HG03460 (cell line): ENCODE results near the gene PRMT2.

Experiments
- ATAC-seq: cut with Tn5 transposase; IDR thresholded peaks from one replicate; pipeline ENCODE4 v1.9.1; 2021; ENCODE audit not compliant: unreplicated experiment

Gene PRMT2

DNA sequence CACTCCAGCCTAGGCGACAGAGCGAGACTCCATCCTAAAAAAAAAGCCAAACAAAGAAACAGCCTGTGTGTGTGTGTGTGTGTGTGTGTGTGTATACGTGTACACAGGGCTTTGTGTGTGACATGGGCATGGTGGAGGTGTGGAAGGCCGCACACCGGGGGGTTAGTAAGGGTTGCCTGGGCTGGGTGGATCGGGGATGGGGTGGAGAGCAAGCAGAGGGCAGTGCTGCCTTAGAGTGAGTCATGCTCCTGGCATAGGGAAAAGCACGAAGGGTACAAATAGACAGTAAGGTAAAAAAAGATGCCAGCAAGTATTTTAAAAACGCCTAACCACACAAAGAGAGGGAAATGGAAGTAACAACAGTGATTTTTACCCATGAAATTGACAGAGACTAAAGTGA lies 6.2 kb downstream of the PRMT2 start:
- no peak for ATAC-seq

DNA sequence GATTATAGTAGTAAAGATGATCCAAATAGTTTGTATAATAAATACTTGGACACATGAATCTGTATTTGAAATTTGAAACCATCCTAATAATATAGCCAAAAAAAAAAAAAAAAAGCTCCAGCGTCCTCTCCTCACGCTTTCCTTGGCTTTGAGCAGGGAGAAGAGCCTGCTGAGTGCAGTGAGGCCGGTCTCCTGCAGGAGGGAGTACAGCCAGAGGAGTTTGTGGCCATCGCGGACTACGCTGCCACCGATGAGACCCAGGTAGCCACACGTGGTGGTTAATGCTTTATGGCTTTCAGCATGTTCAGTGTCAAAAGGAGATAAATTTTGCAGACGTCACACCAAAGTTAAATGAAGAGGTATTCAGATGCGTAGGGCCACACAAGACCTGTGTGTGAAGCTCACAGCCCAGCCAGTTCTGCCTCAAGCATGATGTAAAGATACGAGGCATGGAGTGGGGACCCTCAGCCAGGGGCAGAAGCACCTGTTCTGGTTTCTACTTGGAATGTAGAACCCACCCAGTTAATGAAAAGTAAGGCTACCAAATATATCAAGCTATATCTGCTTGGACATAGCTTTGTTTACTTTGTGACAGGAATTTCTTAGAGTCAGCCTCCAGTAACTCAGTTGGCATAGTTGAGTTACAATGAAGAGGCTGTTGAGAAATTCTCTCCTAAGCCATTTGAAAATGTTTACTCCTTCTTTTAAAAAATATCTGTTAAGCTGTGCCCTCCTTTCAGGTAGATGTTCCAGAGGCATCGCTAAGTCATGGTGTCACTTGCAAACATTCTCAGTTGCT lies 8.1 kb downstream of the PRMT2 start:
- no peak for ATAC-seq

DNA sequence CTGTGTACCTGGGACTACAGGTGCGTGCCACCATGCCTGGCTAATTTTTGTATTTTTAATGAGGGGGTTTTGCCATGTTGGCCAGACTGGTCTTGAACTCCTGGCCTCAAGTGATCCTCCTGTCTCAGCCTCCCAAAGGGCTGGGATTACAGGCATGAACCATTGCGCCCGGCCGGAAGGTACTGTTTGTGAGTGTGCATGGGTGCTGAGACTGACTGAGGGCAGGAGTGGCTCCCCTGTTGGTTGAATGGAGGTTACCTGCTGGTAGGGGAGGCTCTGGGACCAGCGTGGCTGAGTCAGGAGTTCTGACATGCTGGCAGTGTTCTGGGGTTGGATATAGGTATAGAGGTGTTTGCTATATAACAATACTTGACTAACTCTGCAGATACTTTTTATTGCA lies 10.4 kb downstream of the PRMT2 start:
- no peak for ATAC-seq

DNA sequence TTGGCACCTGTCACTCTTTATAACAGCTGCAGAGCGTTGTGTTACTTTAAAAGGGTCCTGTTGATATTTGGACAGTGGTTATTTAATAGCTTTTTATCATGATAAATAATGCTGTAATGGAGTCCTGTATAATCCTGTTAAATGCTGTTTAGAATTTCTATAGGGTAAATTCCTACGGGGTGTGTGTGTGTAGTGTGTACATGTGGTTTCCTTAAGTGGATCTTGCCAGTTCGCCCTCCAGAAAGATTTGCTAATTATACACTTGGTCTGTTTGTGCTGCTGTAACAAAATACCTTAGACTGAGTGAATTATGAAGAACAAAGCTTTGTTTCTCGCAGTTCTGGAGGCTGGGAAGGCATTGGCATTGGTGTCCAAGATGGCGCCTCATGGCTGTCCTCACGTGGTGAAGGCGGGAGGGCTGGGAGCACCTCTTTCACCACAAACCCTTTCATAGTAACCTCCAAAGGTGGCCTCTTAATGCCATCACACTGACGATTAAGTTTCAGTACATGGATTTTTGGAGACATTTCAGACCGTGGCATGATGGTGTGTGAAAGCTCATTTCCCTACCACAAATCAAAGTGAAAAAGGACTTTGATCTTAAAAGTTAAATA lies 11.2 kb downstream of the PRMT2 start:
- no peak for ATAC-seq

DNA sequence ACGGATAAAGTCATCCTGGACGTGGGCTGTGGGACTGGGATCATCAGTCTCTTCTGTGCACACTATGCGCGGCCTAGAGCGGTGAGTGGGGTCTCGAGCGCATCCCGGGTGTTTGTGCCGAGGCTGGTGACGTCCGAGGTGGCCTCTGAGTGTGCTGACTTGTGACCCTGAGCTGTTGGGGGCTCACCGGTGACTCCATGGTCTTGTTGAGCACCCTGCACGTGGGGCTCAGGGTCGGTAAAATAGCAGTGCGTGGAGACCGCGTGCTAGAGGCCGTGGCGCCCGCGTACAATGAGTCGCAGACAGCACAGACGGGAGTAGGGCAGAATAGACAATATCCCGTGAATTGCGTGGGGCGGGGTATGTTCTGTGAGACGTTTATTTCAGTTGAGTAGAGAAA lies 13.1 kb downstream of the PRMT2 start:
- ATAC-seq: no peak

DNA sequence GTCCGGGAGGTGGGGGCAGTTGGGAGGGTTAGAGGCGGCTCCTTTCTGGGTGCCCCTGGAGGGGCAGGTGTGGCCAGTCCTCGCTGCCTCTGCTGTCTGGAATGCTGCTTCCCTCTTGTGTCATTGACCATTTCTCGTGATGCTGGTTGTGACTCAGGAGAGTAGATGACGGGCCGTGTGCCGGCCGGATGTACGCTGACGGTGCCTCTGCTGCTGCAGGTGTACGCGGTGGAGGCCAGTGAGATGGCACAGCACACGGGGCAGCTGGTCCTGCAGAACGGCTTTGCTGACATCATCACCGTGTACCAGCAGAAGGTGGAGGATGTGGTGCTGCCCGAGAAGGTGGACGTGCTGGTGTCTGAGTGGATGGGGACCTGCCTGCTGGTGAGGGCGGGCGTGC lies 13.9 kb downstream of the PRMT2 start:
- ATAC-seq: no peak

DNA sequence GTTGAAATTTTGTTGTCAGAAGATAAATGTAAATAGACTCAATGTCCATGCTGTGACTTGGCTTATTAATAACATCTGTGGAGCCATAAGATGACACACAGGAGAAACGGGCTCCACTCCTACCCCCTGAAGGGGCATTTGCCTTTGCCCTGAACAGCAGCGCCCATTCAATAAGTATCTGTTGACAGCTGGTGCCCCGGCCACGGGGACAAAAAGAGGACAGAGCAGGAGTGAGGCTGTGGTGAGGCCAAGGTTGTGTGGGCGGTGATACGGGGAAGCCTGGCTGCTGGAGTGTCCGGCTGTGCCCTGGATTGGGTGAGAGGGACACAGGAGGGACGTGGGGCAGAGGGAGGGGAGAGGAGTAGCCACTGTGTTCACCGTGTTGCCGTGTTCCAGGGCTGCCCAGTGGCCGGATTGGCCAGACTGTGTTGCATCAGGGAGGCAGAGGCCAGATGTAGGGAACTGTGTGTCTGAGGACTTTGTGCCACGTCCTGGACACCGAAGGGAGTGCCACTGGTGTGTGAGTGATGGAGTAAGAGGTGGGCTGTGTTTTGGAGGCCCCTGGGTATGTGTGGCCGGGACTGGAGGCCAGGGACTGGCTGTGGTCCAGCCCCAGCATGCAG lies 15.1 kb downstream of the PRMT2 start:
- no peak for ATAC-seq

DNA sequence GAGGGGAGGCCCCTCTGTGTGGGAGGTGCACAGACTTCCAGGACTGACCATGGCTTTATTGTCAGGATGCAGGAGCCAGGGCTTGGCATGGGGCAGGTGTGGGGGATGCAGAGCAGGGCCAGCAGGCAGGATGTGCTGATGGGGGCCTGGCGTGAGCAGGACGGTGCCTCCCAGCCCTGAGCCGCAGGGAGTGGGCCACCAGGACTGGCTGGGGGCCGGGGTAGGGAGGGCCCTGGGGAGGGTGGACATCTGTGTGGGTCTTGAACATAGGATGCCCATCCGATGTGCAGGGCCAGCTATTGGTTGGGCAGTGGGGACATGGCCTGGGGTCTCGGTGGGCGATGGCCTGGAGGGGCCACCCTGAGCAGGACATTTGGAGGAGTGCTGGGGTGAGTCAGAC lies 15.6 kb downstream of the PRMT2 start:
- ATAC-seq: no peak

DNA sequence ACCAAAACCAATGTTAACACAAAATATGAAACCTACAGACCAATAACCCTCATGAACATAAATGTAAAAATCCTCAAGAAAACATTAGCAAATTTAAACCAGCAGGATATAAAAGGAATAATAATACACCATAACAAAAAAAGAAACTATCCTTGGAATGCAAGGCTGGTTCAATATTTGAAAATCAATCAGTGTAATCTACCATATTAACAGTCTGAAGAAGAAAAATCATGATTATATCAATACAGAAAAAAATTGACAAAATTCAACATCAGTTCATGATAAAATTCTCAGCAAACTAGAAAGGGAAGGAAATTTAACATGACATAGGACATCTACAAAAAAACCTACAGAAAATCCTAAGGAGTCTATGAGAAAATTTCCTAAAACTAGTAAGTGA lies 19.8 kb downstream of the PRMT2 start:
- ATAC-seq: no peak

DNA sequence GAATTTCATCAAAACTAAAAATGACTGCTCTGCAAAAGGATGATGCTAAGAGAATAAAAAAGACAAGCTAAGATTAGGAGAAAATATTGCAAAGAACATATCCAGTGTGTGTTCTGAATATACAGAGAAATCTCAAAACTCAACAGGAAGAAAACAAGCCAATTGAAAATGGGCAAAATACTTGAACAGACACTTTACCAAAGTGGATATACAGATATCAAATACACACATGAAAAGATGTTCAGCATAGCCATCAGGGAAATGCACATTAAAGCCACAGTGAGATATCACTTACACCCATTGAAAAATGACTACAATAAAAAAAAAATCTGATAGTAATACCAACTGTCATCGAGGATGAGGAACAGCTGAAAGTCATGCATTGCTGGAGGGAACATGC lies 21.3 kb downstream of the PRMT2 start:
- no peak for ATAC-seq

DNA sequence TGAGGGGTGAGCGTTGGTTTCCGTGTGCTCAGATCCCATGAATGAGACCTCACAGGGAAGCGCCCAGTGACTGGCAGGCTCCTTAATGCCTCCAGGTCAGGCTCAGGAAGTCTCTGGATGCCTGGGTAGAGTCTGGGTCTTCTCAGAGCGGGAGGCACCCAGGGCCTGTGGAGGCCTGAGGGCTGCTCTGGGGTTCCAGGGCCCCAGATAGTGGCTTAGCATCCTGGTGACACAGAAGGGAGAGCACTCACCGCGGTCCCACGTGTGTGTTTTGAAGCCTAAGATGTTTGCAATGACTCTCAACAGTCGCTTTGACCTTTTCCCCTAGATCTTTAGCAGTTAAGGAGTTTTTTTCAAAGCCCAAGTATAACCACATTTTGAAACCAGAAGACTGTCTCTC lies 25.0 kb downstream of the PRMT2 start:
- ATAC-seq: no peak

DNA sequence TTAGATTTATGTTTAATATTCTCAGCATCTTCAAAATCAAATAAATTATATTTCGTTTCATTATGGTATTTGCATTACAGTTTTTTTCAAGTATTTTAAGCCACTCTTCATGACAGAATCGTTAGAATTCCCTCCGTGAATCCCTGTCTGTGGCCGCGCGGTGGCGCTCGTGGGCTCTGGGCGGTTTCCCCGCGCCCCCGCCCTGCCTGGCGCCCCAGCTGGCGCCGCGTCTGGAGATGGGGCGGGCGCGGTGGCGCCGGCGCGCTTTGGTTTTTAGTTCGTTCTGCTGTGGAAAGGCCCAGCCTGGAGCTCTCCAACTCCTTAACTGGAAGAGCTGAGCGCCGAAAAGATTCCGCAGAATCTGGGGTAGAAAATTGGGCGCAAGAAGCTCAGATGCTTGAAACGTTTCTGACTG lies 25.7 kb downstream of the PRMT2 start:
- ATAC-seq: no peak

DNA sequence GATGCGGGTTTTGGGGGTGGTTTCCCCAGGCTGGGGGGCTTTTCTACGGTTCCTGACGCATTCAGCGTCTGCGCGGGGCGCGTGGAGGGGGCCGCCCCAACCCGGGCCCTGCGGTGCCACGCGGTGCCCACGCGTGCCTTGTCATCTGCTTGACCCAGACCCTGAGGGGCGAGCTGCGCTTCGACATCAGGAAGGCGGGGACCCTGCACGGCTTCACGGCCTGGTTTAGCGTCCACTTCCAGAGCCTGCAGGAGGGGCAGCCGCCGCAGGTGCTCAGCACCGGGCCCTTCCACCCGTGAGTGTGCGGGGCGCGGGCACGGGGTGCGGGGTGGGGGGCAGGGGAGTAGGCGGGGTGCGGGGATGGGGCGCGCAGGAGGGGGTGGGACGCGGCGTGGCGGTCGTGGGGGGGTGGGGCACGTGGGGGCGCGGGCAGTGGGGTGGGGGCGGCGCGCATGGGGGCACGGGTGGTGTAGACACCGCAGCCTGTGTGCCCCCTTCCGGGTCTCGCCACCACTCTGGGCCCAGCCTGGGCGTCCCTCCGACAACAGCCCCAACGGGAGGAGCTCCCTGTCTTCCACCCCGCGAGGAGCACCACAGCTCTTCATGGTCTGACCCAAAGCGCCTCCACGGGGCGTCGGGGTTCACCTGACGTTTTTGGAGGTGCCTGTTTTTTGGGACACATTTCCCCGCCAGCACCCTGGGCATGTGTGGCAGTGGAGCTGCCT lies 26.3 kb downstream of the PRMT2 start:
- no peak for ATAC-seq

DNA sequence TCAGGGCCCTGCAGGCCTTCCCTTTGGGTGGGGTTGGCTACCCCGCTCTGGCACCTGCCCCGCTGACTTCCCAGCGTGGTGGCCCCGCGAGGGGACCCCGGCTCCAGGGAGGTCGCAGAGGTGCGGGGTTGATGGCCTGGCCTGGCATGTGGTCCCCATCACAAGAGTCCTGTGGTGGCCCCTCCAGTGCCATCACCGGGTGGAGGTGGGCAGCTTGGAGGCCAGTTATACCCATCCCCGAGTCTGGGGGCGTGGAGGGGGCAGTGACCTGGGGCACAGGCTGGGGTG lies 26.8 kb downstream of the PRMT2 start:
- ATAC-seq: no peak

DNA sequence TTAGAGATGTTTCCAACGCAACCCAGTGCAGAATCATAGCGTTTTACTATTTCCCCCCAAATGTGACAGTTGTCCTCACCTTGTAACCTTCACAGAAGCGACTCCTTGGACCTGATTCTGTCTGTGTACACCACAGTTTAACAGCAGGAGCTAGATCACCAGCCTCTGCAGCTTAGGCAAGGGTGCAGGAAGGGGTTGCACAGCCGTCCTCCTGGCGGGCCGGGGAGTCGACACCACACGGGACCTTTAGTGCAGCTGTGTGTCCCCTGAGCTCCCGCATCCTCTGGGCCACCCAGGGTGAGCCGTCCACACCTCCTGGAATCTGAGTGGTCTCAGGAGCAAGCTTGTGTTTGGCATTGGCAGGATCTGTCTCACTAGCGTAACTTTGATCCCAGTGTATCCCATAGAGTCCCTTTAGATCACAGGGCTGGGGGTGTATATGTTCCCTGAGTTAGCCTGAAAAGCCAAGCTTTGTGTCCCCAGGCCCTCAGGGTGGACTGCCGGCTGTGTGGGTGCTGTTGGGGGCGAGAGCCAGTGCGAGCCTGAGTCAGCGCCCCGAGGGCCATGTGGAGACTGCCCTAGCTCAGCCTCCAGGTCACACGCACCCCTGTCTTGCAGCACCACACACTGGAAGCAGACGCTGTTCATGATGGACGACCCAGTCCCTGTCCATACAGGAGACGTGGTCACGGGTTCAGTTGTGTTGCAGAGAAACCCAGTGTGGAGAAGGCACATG lies 27.5 kb downstream of the PRMT2 start:
- ATAC-seq: no peak

DNA sequence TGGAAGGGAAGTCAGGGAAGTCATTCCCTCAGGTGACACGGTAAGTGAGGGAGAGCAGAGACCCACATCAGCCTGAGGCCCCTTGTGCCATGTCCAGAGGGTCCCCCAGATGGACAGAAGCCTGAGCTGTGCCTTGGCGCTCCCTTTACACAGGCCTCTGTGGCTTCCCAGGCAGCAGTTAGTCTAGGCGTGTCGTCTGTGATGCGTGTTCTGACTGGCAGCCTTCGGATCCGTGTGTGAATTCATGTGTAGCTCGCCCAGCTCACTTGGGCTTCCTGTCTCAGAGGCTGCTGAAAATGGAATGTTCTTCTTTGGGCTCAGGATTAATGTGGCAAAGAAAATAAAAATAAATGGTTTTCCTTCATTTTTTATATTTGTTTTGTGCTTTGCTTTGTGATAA lies 28.3 kb downstream of the PRMT2 start:
- ATAC-seq: no peak

DNA sequence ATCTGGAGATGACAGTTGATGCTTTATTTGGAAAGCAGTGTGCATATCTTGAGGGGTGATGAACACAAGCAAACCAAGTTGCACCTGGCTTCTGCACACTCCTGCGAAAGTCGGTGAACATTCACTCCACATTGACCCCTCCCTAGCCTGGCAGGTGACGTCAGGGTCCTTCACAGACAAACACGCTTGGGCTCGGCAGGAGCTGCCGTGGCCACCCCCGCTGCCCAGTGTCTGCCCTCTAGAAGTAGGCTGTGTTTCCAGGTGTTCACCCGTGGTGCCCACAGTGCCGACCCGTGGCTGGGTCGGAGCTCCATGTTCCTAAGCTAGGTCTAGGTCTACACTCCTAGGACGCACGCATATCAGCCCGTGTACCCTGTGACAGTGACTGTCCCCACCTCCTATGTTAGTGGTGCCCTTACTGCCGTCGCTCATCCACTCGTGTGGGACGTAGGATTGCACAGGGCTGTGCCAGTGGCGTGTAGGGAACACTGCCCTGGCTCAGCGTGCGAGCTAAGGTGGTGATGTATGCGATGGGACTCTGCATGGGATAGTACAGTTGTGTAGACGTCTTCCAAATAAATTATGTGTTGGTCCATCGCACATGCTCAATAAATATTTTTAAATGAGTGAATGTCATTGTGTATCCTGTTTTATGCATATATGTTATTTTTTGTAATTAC lies 29.0 kb downstream of the PRMT2 start:
- ATAC-seq: no peak

DNA sequence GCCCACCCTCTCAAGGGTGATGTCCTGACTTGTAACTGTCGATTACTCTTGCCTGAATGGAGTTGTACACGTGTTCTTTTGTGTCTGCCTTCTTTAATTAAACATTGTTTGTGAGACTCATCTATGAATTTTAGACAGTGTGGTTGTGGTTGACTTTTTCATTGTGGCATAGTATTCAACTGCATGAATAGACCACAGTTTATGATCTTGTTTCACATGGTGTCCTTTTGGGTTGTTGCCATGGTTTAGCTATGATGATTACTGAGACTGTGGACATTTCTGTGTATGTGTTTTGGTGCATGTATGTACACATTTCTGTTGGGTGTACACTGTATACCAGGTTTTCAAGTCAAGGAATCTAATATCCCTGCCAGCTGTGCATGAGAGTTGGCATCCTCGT lies 30.1 kb downstream of the PRMT2 start:
- no peak for ATAC-seq

DNA sequence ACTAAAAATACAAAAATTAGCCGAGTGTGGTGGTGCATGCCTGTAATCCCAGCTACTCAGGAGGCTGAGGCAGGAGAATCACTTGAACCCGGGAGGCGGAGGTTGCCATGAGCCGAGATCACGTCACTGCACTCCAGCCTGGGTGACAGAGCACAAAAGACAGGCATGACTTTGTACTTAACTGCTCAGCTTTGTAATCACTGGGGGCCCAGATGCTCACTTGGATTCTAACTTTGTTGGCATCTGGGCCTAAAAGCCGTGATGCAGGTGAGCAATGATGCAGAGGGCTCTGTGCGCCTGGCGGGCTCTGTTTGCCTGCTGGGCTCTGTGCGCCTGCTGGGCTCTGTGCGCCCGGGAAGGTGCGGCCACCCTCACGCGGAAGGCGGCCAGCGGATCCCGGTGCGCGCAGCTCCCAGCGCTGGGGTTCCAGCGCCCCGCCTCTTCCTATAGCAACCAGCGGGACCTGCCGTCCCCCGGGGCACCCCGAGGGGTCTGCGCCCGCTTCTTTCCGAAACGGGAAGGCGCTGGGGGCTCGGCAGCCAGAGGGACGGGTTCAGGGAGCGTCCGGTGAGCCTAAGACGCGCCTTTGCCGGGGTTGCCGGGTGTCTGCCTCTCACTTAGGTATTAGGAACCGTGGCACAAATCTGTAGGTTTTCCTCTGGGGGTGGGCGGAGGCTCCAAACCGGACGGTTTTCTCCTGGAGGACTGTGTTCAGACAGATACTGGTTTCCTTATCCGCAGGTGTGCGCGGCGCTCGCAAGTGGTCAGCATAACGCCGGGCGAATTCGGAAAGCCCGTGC lies 31.7 kb downstream of the PRMT2 start:
- ATAC-seq: no peak
